ENCODE results near the gene KIAA1217.

GRCh38 chr10:24480447-24480846 lies 271.5 kb downstream of the KIAA1217 start:
- TF ChIP-seq CTCF (IDR thresholded peaks at IDR 0.05) (no peak), POLR2A (IDR thresholded peaks at IDR 0.05) (no peak)

Data from adrenal gland (tissue), 5 donors.